Heart left ventricle (tissue), 13 donors: ENCODE results near the gene RNF34.

Source experiments
- CTCF ChIP-seq, 12 donors: fragments of 200-600 bp; sonication (generic) in 4 of 12; IDR thresholded peaks; one replicate each; pipeline versions ENCODE4 v1.5.0 to v1.8.0; 2018 to 2022; ENCODE audit warnings: antibody characterized with exemption in 12 of 12, mild to moderate bottlenecking in 5 of 12
- POLR2A ChIP-seq, 2 donors: fragments of 450-650 bp; IDR thresholded peaks; one replicate each; pipeline ENCODE4 v1.6.1; 2017; ENCODE audit warnings: antibody characterized with exemption in 2 of 2, mild to moderate bottlenecking in 2 of 2, moderate library complexity in 2 of 2
- donor health status: ischemic (EF 13 %, LVEDD 7.1; RV severe dilation, severe dysfunction).
- donor health status: DM: no; HTN: yes; CAD: no.
- donor health status: DM: no; HTN: no; CAD: no.
- donor health status: ischemic (EF 25% LVEDD 6.9; RV normal size, moderate dysfunction).
- donor health status: ischemic (EF 25% LVEDD 5.7; RV mildly dilated, moderate dysfunction).
- donor health status: ischemic (EF 35%, LVEDD 5.7; RV mildly dilated, moderate dysfunction).
- donor health status: nonischemic (EF 11% LVEDD 7.7; RV severe dilation, severe dysfunction).
- donor health status: DM: yes; HTN: yes; CAD: no.
- donor health status: PGD.
- donor health status: ischemic (EF 29% LVEDD 5.4; RV normal size, mild dysfunction).
- donor health status: nonischemic (EF 23%, LVEDD 6.1; RV moderate dilation, normal function).

GRCh38 chr12:121454921-121455320 lies 55.0 kb downstream of the RNF34 start:
- no peak for TF ChIP-seq CTCF (IDR thresholded peaks at IDR 0.05)
- no peak for TF ChIP-seq POLR2A (IDR thresholded peaks at IDR 0.05)
